Measurements from ENCODE around the gene SPATA20. TPM values are rescaled to one million over a fixed set of nuclear protein-coding genes. Genes with fewer than 3 reads are reported as not detected.
A peak's percentile ranks its signal among the peaks of the same experiment; 100 is the strongest.

The SPATA20 gene
- total RNA-seq, 1 experiment from 2014 or later: 33.2 TPM

GRCh38 chr17:50560931-50561745, 14.2 kb downstream of the SPATA20 start:
- Mint-ChIP-seq H3K27me3 (ENCODE audit: unreplicated experiment) (peaks cover 87% of the 10 kb centered on the region), H3K36me3 (ENCODE audit: insufficient read depth, unreplicated experiment) (peaks cover 5% of the 10 kb centered on the region), H3K27ac (ENCODE audit: unreplicated experiment) (no peak overlapping the region), H3K9me3 (ENCODE audit: low read depth, unreplicated experiment) (no peaks in the 10 kb centered on the region), H3K4me1 (ENCODE audit: low read depth, unreplicated experiment) (peaks cover 13% of the 10 kb centered on the region), H3K4me3 (ENCODE audit: low read depth, unreplicated experiment) (peak overlapping the region; percentile 61)
- no peak for TF ChIP-seq CTCF (IDR thresholded peaks at IDR 0.05; ENCODE audit: unreplicated experiment)
- DNase-seq: no peak
- no TSS peak for BruUV-seq (replicated peaks)
- intact Hi-C loops (cut with micrococcal nuclease; ENCODE audit: unreplicated experiment): no loop called here
- CTCF ChIA-PET: interaction anchor here (0.6 to 2.9 kb wide), 9 partner anchors 9 to 132 kb away, joined by 3 to 8 read pairs (median 3); partner anchors contain the start of gene SPATA20

DNA sequence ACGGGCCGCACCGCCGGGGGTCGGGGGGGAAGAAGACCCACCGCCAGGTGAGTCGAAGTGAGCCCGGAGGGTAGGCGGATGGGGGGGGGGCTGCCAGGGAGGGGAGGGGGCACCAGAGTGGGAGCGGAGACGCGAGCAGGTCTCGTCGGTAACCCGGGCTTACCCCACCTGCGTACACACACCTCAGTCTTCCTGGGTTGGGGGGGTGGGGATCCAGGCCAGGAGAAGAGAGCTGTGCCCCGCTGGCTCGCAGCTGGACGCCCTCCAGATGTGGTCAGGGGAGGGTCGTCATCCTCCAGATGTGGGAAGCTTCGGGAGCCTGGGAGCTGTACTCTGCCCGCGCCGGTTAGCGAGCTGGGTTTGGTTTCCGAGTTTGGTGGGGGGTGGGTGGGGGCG, 14.8 kb downstream of the SPATA20 start:
- Mint-ChIP-seq H3K27ac (ENCODE audit: unreplicated experiment) (no peak overlapping the region), H3K27me3 (ENCODE audit: unreplicated experiment) (peaks cover 93% of the 10 kb centered on the region), H3K4me1 (ENCODE audit: low read depth, unreplicated experiment) (peaks cover 13% of the 10 kb centered on the region), H3K9me3 (ENCODE audit: low read depth, unreplicated experiment) (no peaks in the 10 kb centered on the region), H3K4me3 (ENCODE audit: low read depth, unreplicated experiment) (peak overlapping the region; percentile 61), H3K36me3 (ENCODE audit: insufficient read depth, unreplicated experiment) (peaks cover 5% of the 10 kb centered on the region)
- no TSS peak for BruUV-seq (replicated peaks)
- TF ChIP-seq CTCF (IDR thresholded peaks at IDR 0.05; ENCODE audit: unreplicated experiment): no peak
- DNase-seq: no peak
- intact Hi-C loops (cut with micrococcal nuclease; ENCODE audit: unreplicated experiment): no loop called here
- CTCF ChIA-PET: interaction anchor here (0.7 to 2.9 kb wide), 7 partner anchors 9 to 67 kb away, joined by 3 to 8 read pairs (median 4); no protein-coding TSS in a partner anchor

DNA sequence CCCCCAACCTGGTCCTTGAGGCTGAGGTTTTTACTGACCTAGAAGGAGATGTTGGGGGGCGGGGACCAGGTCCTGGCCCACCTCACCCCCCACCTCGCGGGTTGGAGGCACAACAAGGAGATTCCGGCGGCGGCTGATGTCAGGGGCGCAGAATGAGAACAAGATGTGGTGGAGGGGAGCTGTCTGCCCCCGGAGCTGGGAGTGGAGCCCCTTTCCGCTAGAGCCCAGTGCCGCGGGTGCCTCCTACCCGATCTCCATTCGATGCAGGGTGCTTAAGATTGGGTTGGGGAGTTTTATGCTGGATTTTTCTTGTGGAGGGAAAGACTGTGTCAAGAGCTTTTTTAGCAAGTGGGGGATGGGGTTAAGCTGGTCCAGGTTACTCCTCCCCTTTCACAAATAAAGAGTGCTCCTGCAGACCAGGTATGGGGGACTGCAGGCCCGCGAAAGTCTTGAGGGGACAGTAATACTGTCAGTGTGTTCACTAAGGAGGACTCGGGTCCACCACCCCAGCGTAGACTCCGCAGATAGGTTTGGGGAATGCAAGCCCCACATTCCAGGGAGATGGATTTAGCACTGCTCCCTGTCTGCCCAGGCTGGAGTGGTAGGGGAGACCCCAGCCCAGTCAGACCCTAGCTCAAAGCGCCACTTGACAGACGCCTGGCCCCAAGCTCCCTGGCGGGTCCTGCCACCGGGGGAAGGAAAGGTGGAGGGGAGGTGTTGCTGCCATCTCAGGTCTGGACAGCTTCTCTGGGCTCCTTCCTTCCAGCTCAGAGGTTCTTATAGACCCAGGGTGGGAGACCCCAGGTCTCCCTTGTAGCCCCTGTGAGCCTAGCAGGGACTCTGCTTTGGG, 15.5 kb downstream of the SPATA20 start:
- peaks cover 5% of the 10 kb centered on the region for H3K36me3 Mint-ChIP-seq (ENCODE audit: insufficient read depth, unreplicated experiment)
- H3K4me1 Mint-ChIP-seq (ENCODE audit: low read depth, unreplicated experiment): peaks cover 13% of the 10 kb centered on the region
- no peaks in the 10 kb centered on the region for H3K9me3 Mint-ChIP-seq (ENCODE audit: low read depth, unreplicated experiment)
- no peak for DNase-seq
- BruUV-seq (replicated peaks): no TSS peak
- no peak overlapping the region for H3K4me3 Mint-ChIP-seq (ENCODE audit: low read depth, unreplicated experiment)
- intact Hi-C loops (cut with micrococcal nuclease; ENCODE audit: unreplicated experiment): no loop called here
- no peak overlapping the region for H3K27ac Mint-ChIP-seq (ENCODE audit: unreplicated experiment)
- H3K27me3 Mint-ChIP-seq (ENCODE audit: unreplicated experiment): peaks cover 93% of the 10 kb centered on the region
- no peak for TF ChIP-seq CTCF (IDR thresholded peaks at IDR 0.05; ENCODE audit: unreplicated experiment)
- CTCF ChIA-PET: interaction anchor here (0.6 to 2.9 kb wide), 8 partner anchors 12 to 74 kb away, joined by 3 to 7 read pairs (median 3); no protein-coding TSS in a partner anchor

- Mint-ChIP-seq H3K4me3 (ENCODE audit: low read depth, unreplicated experiment) (no peak overlapping the region), H3K4me1 (ENCODE audit: low read depth, unreplicated experiment) (peaks cover 13% of the 10 kb centered on the region), H3K9me3 (ENCODE audit: low read depth, unreplicated experiment) (no peaks in the 10 kb centered on the region), H3K36me3 (ENCODE audit: insufficient read depth, unreplicated experiment) (peaks cover 5% of the 10 kb centered on the region), H3K27me3 (ENCODE audit: unreplicated experiment) (peaks cover 93% of the 10 kb centered on the region), H3K27ac (ENCODE audit: unreplicated experiment) (no peak overlapping the region)
- DNase-seq: no peak
- CTCF ChIA-PET: interaction anchor here (0.6 to 2.0 kb wide), 3 partner anchors 20 to 75 kb away, joined by 3 to 6 read pairs (median 5); no protein-coding TSS in a partner anchor
- no TSS peak for BruUV-seq (replicated peaks)
- intact Hi-C loops (cut with micrococcal nuclease; ENCODE audit: unreplicated experiment): no loop called here
- TF ChIP-seq CTCF (IDR thresholded peaks at IDR 0.05; ENCODE audit: unreplicated experiment): no peak
Observed at GRCh38 chr17:50563092-50563511, 16.1 kb downstream of the SPATA20 start.
